Measurements from ENCODE around the gene DOCK4. TPM values are rescaled to one million over a fixed set of nuclear protein-coding genes. Genes with fewer than 3 reads are reported as not detected.

The DOCK4 gene
- total and polyA plus RNA-seq, 2 of the 8 experiments (the other 6 are each of a cell fraction or from before 2014, with no cell fraction given), result 5.1 to 23.6 TPM

GRCh38 chr7:111775206-111775605, 431.0 kb downstream of the DOCK4 start:
- H3K36me3 ChIP-seq (ENCODE audit: control insufficient read depth in 2 of 4, insufficient read depth in 4 of 4, low read length in 3 of 4), result peaks cover 0 to 11% (median 0%) of the 10 kb centered on the region in 4 experiments; a peak in 2 of 8 replicates
- H2BK12ac ChIP-seq (ENCODE audit: low read depth, low read length), result no peak overlapping the region
- H2BK15ac ChIP-seq (ENCODE audit: low read length), result no peak overlapping the region
- H3K9me3 ChIP-seq (ENCODE audit: insufficient read depth in 2 of 2, low read depth in 1 of 2, low read length in 1 of 2), result peaks cover 0 to 3% of the 10 kb centered on the region in 2 experiments; a peak in 1 of 4 replicates
- ChIA-PET CTCF (ENCODE audit: partially characterized antibody) (interaction anchor here (1.4 to 1.9 kb wide), 3 partner anchors 12 to 80 kb away, joined by 3 to 9 read pairs (median 6); no protein-coding TSS in a partner anchor), POLR2A (ENCODE audit: partially characterized antibody) (no interaction called here)
- H3K4me1 ChIP-seq (replicated peaks in 1 of 4; ENCODE audit: control insufficient read depth in 3 of 4, insufficient read depth in 4 of 4, low read length in 3 of 4), result peaks cover 5 to 12% (median 8%) of the 10 kb centered on the region in 4 experiments; a peak in 5 of 7 replicates
- no peak overlapping the region for H3K23ac ChIP-seq (ENCODE audit: insufficient read length)
- FAIRE-seq, result no peak
- H2BK5ac ChIP-seq (ENCODE audit: low read depth, low read length), result no peak overlapping the region
- no peak overlapping the region for H4K5ac ChIP-seq (ENCODE audit: insufficient read length, low read depth, low read length)
- H2BK120ac ChIP-seq (replicated peaks; ENCODE audit: low read depth, low read length), result no peak overlapping the region
- H3K4me3 ChIP-seq (ENCODE audit: extremely low read depth in 1 of 4, insufficient read depth in 2 of 4, low read depth in 3 of 4, low read length in 4 of 4), result no peak overlapping the region
- no peak overlapping the region for H3K14ac ChIP-seq (ENCODE audit: insufficient read length)
- DNase-seq (ENCODE audit: low read depth in 1 of 2, low spot score in 2 of 2), result no peak
- no peak overlapping the region for H4K91ac ChIP-seq (replicated peaks; ENCODE audit: insufficient read length, low read length)
- H4K20me1 ChIP-seq (replicated peaks in 1 of 2; ENCODE audit: control insufficient read depth in 1 of 2, insufficient read depth in 2 of 2, low read length in 2 of 2), result no peaks in the 10 kb centered on the region
- no peaks in the 10 kb centered on the region for H3K79me2 ChIP-seq (ENCODE audit: control insufficient read depth in 1 of 2, insufficient read depth in 2 of 2, low read length in 2 of 2)
- 86% methylated on average over 1 of the region's 1 CpG; no CpG with 5 or more reads in 1 of the 2 experiments for WGBS, 2 experiments (ENCODE audit: extremely low coverage in 1 of 2, insufficient coverage in 1 of 2, insufficient read length in 1 of 2, insufficient replicate concordance in 2 of 2, low coverage in 1 of 2, low lambda C conversion rate in 2 of 2, missing lambda C conversion rate in 1 of 2)
- no peaks in the 10 kb centered on the region for H3K79me1 ChIP-seq (ENCODE audit: low read depth, low read length)
- no peaks in the 10 kb centered on the region for H3K27me3 ChIP-seq (replicated peaks in 1 of 4; ENCODE audit: control insufficient read depth in 3 of 4, extremely low read depth in 1 of 4, insufficient read depth in 3 of 4, low read length in 3 of 4)
- no peak overlapping the region for H3K4ac ChIP-seq (replicated peaks; ENCODE audit: insufficient read length, low read depth, low read length)
- H3K18ac ChIP-seq (ENCODE audit: extremely low read depth, low read length), result no peak overlapping the region
- H3K27ac ChIP-seq (ENCODE audit: low read depth, low read length), result no peak overlapping the region
- no peak overlapping the region for H2BK20ac ChIP-seq (ENCODE audit: low read length)
- no peak overlapping the region for H2AK5ac ChIP-seq (ENCODE audit: low read depth, low read length)
- H2AFZ ChIP-seq (ENCODE audit: low read length), result no peak overlapping the region
- no peaks in the 10 kb centered on the region; the same call in 1 of the 2 replicates for H3K23me2 ChIP-seq (ENCODE audit: low read depth, low read length)
- no peak overlapping the region for H3K4me2 ChIP-seq (ENCODE audit: insufficient read depth in 1 of 2, low read depth in 2 of 2, low read length in 2 of 2)
- no peak overlapping the region for H4K8ac ChIP-seq (ENCODE audit: extremely low read depth, insufficient read depth, low read length)
- no peak overlapping the region for H3K56ac ChIP-seq (replicated peaks; ENCODE audit: insufficient read length, low read depth, low read length)
- no peak overlapping the region for H3K9ac ChIP-seq (replicated peaks in 1 of 4; ENCODE audit: extremely low read depth in 1 of 4, low read depth in 3 of 4, low read length in 3 of 4)
- no peak for TF ChIP-seq POLR2AphosphoS5 (IDR thresholded peaks at IDR 0.05; ENCODE audit: low read depth, low read length)
- TF ChIP-seq BRCA1 (IDR thresholded peaks at IDR 0.05; ENCODE audit: low read depth, low read length), result no peak
- TF ChIP-seq PHF8 (conservative IDR thresholded peaks at IDR 0.05; ENCODE audit: low read depth, low read length), result no peak
- no peak for TF ChIP-seq CBX8 (IDR thresholded peaks at IDR 0.05; ENCODE audit: borderline replicate concordance, low read depth, low read length)

Measured in H1 (cell line).